SK-N-MC (cell line): ENCODE data around the gene BMI1.
"Not testable (repeated sequence)": the region's sequence is repeated elsewhere in the genome, so short reads cannot be mapped to it uniquely, and the experiment has no call there.

Source experiments
- DNase-seq: peaks from one replicate; pipeline ENCODE4 v3.0.0-alpha.2; 2011; ENCODE audit warnings: low read depth, low spot score
- H3K27ac ChIP-seq: fragments of 200-600 bp; sonication (generic); 2 replicates; pipeline ENCODE4 v1.5.1; 2016; ENCODE audit warnings: mixed run types
- H3K36me3 ChIP-seq: fragments of 200-600 bp; sonication (generic); 2 replicates; pipeline ENCODE4 v1.6.1; 2017; ENCODE audit warnings: antibody characterized with exemption, low read length, mixed read lengths; ENCODE audit not compliant: insufficient read depth
- H3K4me3 ChIP-seq: fragments of 200-600 bp; sonication (generic); 2 replicates; pipeline ENCODE4 v1.5.1; 2016
- H3K9ac ChIP-seq: fragments of 200-600 bp; sonication (generic); 2 replicates; pipeline ENCODE4 v1.8.0; 2017; ENCODE audit warnings: mixed run types, mixed read lengths; ENCODE audit not compliant: insufficient read length
- H3K9me3 ChIP-seq: fragments of 200-600 bp; sonication (generic); 2 replicates; pipeline ENCODE4 v1.6.1; 2017; ENCODE audit warnings: low read depth, mild to moderate bottlenecking, antibody characterized with exemption, low read length, moderate library complexity, mixed read lengths
- EZH2 ChIP-seq: fragments of 200-600 bp; sonication (generic); IDR thresholded peaks from one replicate; pipeline ENCODE4 v1.6.1; 2017; ENCODE audit warnings: antibody characterized with exemption
- FOXP2 ChIP-seq: optimal IDR thresholded peaks from 2 replicates; pipeline ENCODE3; 2011; ENCODE audit warnings: mild to moderate bottlenecking, moderate library complexity; ENCODE audit not compliant: insufficient read depth; ENCODE audit errors: extremely low read length, control extremely low read depth
- POLR2AphosphoS5 ChIP-seq: IDR thresholded peaks from 2 replicates; pipeline ENCODE4 v1.6.1; 2012; ENCODE audit warnings: mild to moderate bottlenecking, low read depth, low read length, borderline replicate concordance

BMI1 gene

GRCh38 chr10:22345301-22346095 lies 24.6 kb downstream of the BMI1 start, which contains the start of gene SPAG6:
SPAG6 (plus strand) TSS chr10:22345496; CDS start chr10:22345612, 116 bp downstream.
- no peaks in the 10 kb centered on the region for H3K36me3 ChIP-seq
- H3K27ac ChIP-seq, result no peak within 1 kb of the TSS
- no peak within 1 kb of the TSS for H3K4me3 ChIP-seq
- H3K9ac ChIP-seq, result no peak within 1 kb of the TSS
- no peak for DNase-seq
- no peaks in the 10 kb centered on the region for H3K9me3 ChIP-seq
- no peak for TF ChIP-seq POLR2AphosphoS5
- no peak for TF ChIP-seq FOXP2
- no peak for TF ChIP-seq EZH2

GRCh38 chr10:22346096-22346661 lies 25.3 kb downstream of the BMI1 start:
- no peaks in the 10 kb centered on the region for H3K36me3 ChIP-seq
- DNase-seq, result no peak
- no peak overlapping the region for H3K4me3 ChIP-seq
- H3K27ac ChIP-seq, result no peak overlapping the region
- H3K9me3 ChIP-seq, result no peaks in the 10 kb centered on the region
- no peak overlapping the region for H3K9ac ChIP-seq
- TF ChIP-seq FOXP2, result no peak
- TF ChIP-seq EZH2, result no peak
- TF ChIP-seq POLR2AphosphoS5, result no peak

- no peaks in the 10 kb centered on the region for H3K9me3 ChIP-seq
- no peak overlapping the region for H3K9ac ChIP-seq
- H3K36me3 ChIP-seq, result no peaks in the 10 kb centered on the region
- H3K27ac ChIP-seq, result no peak overlapping the region
- H3K4me3 ChIP-seq, result no peak overlapping the region
- TF ChIP-seq EZH2 (no peak), POLR2AphosphoS5 (no peak), FOXP2 (no peak)
- no peak for DNase-seq
Observed at GRCh38 chr10:22349755-22350154, 28.9 kb downstream of the BMI1 start.

- no peak overlapping the region for H3K4me3 ChIP-seq
- no peak overlapping the region for H3K27ac ChIP-seq
- H3K9ac ChIP-seq, result no peak overlapping the region
- no peak for DNase-seq
- TF ChIP-seq FOXP2, result no peak
- no peak for TF ChIP-seq EZH2
- no peak for TF ChIP-seq POLR2AphosphoS5
- H3K36me3 ChIP-seq, result no peaks in the 10 kb centered on the region
- H3K9me3 ChIP-seq, result no peaks in the 10 kb centered on the region
Observed at GRCh38 chr10:22351131-22351703, 30.3 kb downstream of the BMI1 start.

- no peaks in the 10 kb centered on the region for H3K9me3 ChIP-seq
- no peak overlapping the region for H3K27ac ChIP-seq
- TF ChIP-seq FOXP2 (no peak), EZH2 (no peak), POLR2AphosphoS5 (no peak)
- H3K4me3 ChIP-seq, result no peak overlapping the region
- H3K9ac ChIP-seq, result no peak overlapping the region
- no peak for DNase-seq
- H3K36me3 ChIP-seq, result no peaks in the 10 kb centered on the region
Observed at GRCh38 chr10:22356324-22356873, 35.5 kb downstream of the BMI1 start.

- not testable (repeated sequence) for H3K27ac ChIP-seq, DNase-seq, H3K9me3 ChIP-seq, H3K9ac ChIP-seq, H3K36me3 ChIP-seq, H3K4me3 ChIP-seq
Observed at GRCh38 chr10:22357770-22358169, 36.9 kb downstream of the BMI1 start.

GRCh38 chr10:22363305-22363704 lies 42.4 kb downstream of the BMI1 start:
- Histone ChIP-seq H3K9ac (no peak overlapping the region), H3K36me3 (no peaks in the 10 kb centered on the region)
- TF ChIP-seq EZH2 (no peak), POLR2AphosphoS5 (no peak), FOXP2 (no peak)

GRCh38 chr10:22364407-22365140 lies 43.7 kb downstream of the BMI1 start:
- no peak overlapping the region for H3K27ac ChIP-seq
- no peak for DNase-seq
- no peak overlapping the region for H3K9ac ChIP-seq
- H3K36me3 ChIP-seq, result no peaks in the 10 kb centered on the region
- H3K4me3 ChIP-seq, result no peak overlapping the region
- H3K9me3 ChIP-seq, result no peaks in the 10 kb centered on the region
- TF ChIP-seq POLR2AphosphoS5, result no peak
- TF ChIP-seq EZH2, result no peak
- no peak for TF ChIP-seq FOXP2

More at GRCh38 chr10:22363305-22363704, 42.4 kb downstream of the BMI1 start:
- Histone ChIP-seq H3K27ac (no peak overlapping the region), H3K9me3 (no peaks in the 10 kb centered on the region), H3K4me3 (no peak overlapping the region)
- DNase-seq, result no peak

GRCh38 chr10:22365233-22365632 lies 44.3 kb downstream of the BMI1 start:
- no peak for DNase-seq
- no peaks in the 10 kb centered on the region for H3K36me3 ChIP-seq
- no peak overlapping the region for H3K9ac ChIP-seq
- no peak overlapping the region for H3K4me3 ChIP-seq
- TF ChIP-seq FOXP2, result no peak
- no peak for TF ChIP-seq POLR2AphosphoS5
- no peak for TF ChIP-seq EZH2
- H3K9me3 ChIP-seq, result no peaks in the 10 kb centered on the region
- peak overlapping the region; percentile 57; the same call in 1 of the 2 replicates for H3K27ac ChIP-seq
